ENCODE measurements around the gene CANX. TPM values are rescaled to one million over a fixed set of nuclear protein-coding genes. Genes with fewer than 3 reads are reported as not detected.
"Not testable (repeated sequence)": the region's sequence is repeated elsewhere in the genome, so short reads cannot be mapped to it uniquely, and the experiment has no call there.

CANX gene
- 100 to 1,000 TPM; 389 to 615 TPM for total RNA-seq
- polyA plus RNA-seq (2013, experiment 1 of 2) = 314 TPM
- polyA plus RNA-seq (2013, experiment 2 of 2) = 288 TPM
- long read RNA-seq, experiment 1, full-length matches to known transcripts = 2 of 133 reads
- long read RNA-seq, experiment 1, partial matches to known transcripts = 63 of 133 reads
- long read RNA-seq, experiment 1, other reads (novel, unspliced or antisense) = 68 of 133 reads
- long read RNA-seq, experiment 2, full-length matches to known transcripts = 771 of 922 reads
- long read RNA-seq, experiment 2, partial matches to known transcripts = 82 of 922 reads
- long read RNA-seq, experiment 2, other reads (novel, unspliced or antisense) = 69 of 922 reads
- long read RNA-seq, experiment 3, full-length matches to known transcripts = 2,842 of 3,131 reads
- long read RNA-seq, experiment 3, partial matches to known transcripts = 127 of 3,131 reads
- long read RNA-seq, experiment 3, other reads (novel, unspliced or antisense) = 162 of 3,131 reads
- long read RNA-seq, experiment 4, full-length matches to known transcripts = 55 of 186 reads
- long read RNA-seq, experiment 4, partial matches to known transcripts = 37 of 186 reads
- long read RNA-seq, experiment 4, other reads (novel, unspliced or antisense) = 94 of 186 reads

DNA sequence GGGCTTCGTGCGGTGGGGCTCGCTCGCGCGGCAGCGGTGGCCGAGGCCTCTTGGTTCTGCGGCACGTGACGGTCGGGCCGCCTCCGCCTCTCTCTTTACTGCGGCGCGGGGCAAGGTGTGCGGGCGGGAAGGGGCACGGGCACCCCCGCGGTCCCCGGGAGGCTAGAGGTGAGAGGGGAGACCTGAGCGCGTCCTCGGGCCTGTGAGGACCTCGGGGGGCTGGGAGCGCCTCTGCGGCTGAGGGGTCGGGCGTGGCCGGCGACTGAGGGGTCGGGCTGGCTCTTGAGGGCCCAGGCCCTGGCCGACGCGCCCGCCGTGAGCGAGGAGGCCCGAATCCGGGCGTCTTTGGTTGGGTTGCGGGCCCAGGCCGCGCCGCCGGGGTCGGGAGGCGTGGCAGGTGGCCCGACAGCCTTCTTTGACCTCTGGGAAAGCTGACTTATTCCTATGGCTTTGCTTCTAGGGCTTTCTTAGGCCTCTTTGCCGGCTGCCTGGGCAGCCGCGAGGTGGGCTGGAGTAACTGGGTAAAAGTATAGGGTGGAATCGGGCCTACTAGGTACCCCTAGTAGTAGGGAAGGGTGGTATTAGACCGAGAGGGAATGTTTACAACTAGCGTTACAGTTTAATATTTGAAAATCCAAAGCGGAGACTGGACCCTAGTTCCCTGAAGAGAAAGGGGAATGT is at the start of gene CANX:
TSS of gene CANX (plus strand) at position 33 of the 681 bp plus-strand sequence. CDS start 6,715 bp downstream, outside the sequence.
- Histone ChIP-seq H3K4me1 (ENCODE audit: control insufficient read depth, insufficient read depth, low read length) (no peaks in the 10 kb centered on the region), H3K9ac (ENCODE audit: extremely low read depth, low read length, poor library complexity, severe bottlenecking) (peak within 1 kb of the TSS; percentile 98), H3K36me3 (ENCODE audit: control insufficient read depth, insufficient read depth, low read length) (peaks cover 37% of the 10 kb centered on the region), H3K27me3 (ENCODE audit: control insufficient read depth, insufficient read depth, low read length, poor library complexity, severe bottlenecking) (no peaks in the 10 kb centered on the region), H3K27ac (ENCODE audit: low read depth, low read length) (peak within 1 kb of the TSS; percentile 97), H3K4me3 (ENCODE audit: low read length) (peak within 1 kb of the TSS; percentile 99), H3K9me3 (ENCODE audit: control insufficient read depth, low read length) (no peaks in the 10 kb centered on the region)
- WGBS, 2 experiments (ENCODE audit: insufficient coverage in 1 of 2, insufficient read length in 1 of 2) = 0% methylated on average over 17 to 58 of the region's 58 CpGs
- peaks cover 34% of the 10 kb centered on the region for H3K36me3 Mint-ChIP-seq (ENCODE audit: low read depth)
- TF ChIP-seq, protein P1, sequence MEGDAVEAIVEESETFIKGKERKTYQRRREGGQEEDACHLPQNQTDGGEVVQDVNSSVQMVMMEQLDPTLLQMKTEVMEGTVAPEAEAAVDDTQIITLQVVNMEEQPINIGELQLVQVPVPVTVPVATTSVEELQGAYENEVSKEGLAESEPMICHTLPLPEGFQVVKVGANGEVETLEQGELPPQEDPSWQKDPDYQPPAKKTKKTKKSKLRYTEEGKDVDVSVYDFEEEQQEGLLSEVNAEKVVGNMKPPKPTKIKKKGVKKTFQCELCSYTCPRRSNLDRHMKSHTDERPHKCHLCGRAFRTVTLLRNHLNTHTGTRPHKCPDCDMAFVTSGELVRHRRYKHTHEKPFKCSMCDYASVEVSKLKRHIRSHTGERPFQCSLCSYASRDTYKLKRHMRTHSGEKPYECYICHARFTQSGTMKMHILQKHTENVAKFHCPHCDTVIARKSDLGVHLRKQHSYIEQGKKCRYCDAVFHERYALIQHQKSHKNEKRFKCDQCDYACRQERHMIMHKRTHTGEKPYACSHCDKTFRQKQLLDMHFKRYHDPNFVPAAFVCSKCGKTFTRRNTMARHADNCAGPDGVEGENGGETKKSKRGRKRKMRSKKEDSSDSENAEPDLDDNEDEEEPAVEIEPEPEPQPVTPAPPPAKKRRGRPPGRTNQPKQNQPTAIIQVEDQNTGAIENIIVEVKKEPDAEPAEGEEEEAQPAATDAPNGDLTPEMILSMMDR (conservative IDR thresholded peaks at IDR 0.05) = no peak
- peak within 1 kb of the TSS; percentile 97 for H3K4me3 Mint-ChIP-seq
- DNase-seq = no peak
- no peaks in the 10 kb centered on the region for H3K9me3 Mint-ChIP-seq
- H3K27me3 Mint-ChIP-seq (ENCODE audit: insufficient read depth) = peaks cover 1% of the 10 kb centered on the region
- H3K27ac Mint-ChIP-seq = peak within 1 kb of the TSS; percentile 100
- H3K4me1 Mint-ChIP-seq = peaks cover 10% of the 10 kb centered on the region

DNA sequence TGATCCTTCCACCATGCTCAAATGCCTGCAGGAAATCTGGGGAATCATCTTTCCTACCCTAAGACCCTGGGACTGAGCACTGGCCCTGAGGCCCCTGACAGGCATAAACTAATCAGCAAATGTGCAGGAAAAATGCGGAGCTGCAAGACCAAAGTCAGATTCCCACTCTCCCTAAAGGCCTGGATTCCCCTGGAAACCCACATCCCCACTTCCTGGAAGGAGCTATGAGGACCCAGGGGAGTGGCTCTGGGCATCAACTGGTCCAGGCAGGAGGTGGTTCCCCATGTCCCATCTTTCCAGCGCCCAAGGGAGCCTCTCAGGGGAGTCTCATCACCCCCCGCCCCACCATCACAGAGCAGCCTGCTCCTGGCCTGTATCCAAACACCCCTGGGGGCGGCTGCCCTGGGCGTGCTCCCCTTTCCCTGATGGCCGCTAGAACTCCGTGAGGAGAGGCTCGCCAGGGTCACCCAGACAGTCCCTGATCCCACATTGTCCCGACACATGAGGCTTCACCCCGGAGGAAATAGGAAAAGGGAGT is 49.5 kb upstream of the CANX start:
- not testable (repeated sequence) for H3K27me3 ChIP-seq (ENCODE audit: control insufficient read depth, insufficient read depth, low read length, poor library complexity, severe bottlenecking); H3K27ac ChIP-seq (ENCODE audit: low read depth, low read length); DNase-seq; H3K9me3 ChIP-seq (ENCODE audit: control insufficient read depth, low read length); H3K36me3 Mint-ChIP-seq (ENCODE audit: low read depth); H3K4me1 Mint-ChIP-seq; H3K4me3 ChIP-seq (ENCODE audit: low read length); H3K9ac ChIP-seq (ENCODE audit: extremely low read depth, low read length, poor library complexity, severe bottlenecking); H3K27ac Mint-ChIP-seq; H3K36me3 ChIP-seq (ENCODE audit: control insufficient read depth, insufficient read depth, low read length); H3K9me3 Mint-ChIP-seq; H3K4me1 ChIP-seq (ENCODE audit: control insufficient read depth, insufficient read depth, low read length); H3K4me3 Mint-ChIP-seq
- peaks cover 12% of the 10 kb centered on the region for H3K27me3 Mint-ChIP-seq (ENCODE audit: insufficient read depth)
- 82 to 84% methylated on average over 4 to 7 of the region's 10 CpGs for WGBS, 2 experiments (ENCODE audit: insufficient coverage in 1 of 2, insufficient read length in 1 of 2)

DNA sequence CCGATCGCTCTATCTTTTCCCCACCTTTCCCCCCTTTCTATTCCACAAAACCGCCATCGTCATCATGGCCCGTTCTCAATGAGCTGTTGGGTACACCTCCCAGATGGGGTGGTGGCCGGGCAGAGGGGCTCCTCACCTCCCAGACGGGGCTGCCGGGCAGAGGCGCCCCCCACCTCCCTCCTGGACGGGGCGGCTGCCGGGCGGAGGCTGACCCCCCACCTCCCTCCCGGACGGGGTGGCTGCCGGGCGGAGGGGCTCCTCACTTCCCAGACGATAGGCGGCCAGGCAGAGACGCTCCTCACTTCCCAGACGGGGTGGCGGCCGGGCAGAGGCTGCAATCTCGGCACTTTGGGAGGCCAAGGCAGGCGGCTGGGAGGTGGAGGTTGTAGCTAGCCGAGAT is 48.5 kb upstream of the CANX start:
- H3K9ac ChIP-seq (ENCODE audit: extremely low read depth, low read length, poor library complexity, severe bottlenecking); H3K9me3 Mint-ChIP-seq; H3K4me1 ChIP-seq (ENCODE audit: control insufficient read depth, insufficient read depth, low read length); H3K4me3 Mint-ChIP-seq; H3K27me3 ChIP-seq (ENCODE audit: control insufficient read depth, insufficient read depth, low read length, poor library complexity, severe bottlenecking); H3K27ac ChIP-seq (ENCODE audit: low read depth, low read length); H3K4me3 ChIP-seq (ENCODE audit: low read length); H3K4me1 Mint-ChIP-seq; H3K9me3 ChIP-seq (ENCODE audit: control insufficient read depth, low read length); H3K36me3 Mint-ChIP-seq (ENCODE audit: low read depth); H3K36me3 ChIP-seq (ENCODE audit: control insufficient read depth, insufficient read depth, low read length); H3K27ac Mint-ChIP-seq; DNase-seq: not testable (repeated sequence)
- WGBS, 2 experiments (ENCODE audit: insufficient coverage in 1 of 2, insufficient read length in 1 of 2) = 94% methylated on average over 14 of the region's 26 CpGs; no CpG with 5 or more reads in 1 of the 2 experiments
- H3K27me3 Mint-ChIP-seq (ENCODE audit: insufficient read depth) = peaks cover 12% of the 10 kb centered on the region

- DNase-seq; H3K27me3 ChIP-seq (ENCODE audit: control insufficient read depth, insufficient read depth, low read length, poor library complexity, severe bottlenecking); H3K4me3 Mint-ChIP-seq; H3K36me3 Mint-ChIP-seq (ENCODE audit: low read depth); H3K27me3 Mint-ChIP-seq (ENCODE audit: insufficient read depth); H3K36me3 ChIP-seq (ENCODE audit: control insufficient read depth, insufficient read depth, low read length); H3K9me3 Mint-ChIP-seq; H3K27ac Mint-ChIP-seq; H3K9ac ChIP-seq (ENCODE audit: extremely low read depth, low read length, poor library complexity, severe bottlenecking); H3K4me1 ChIP-seq (ENCODE audit: control insufficient read depth, insufficient read depth, low read length); H3K4me3 ChIP-seq (ENCODE audit: low read length); H3K9me3 ChIP-seq (ENCODE audit: control insufficient read depth, low read length); H3K27ac ChIP-seq (ENCODE audit: low read depth, low read length); H3K4me1 Mint-ChIP-seq: not testable (repeated sequence)
- WGBS, 2 experiments (ENCODE audit: insufficient coverage in 1 of 2, insufficient read length in 1 of 2) = 95% methylated on average over 2 of the region's 2 CpGs; no CpG with 5 or more reads in 1 of the 2 experiments
Measured at GRCh38 chr5:179653135-179653534, 45.6 kb upstream of the CANX start.

DNA sequence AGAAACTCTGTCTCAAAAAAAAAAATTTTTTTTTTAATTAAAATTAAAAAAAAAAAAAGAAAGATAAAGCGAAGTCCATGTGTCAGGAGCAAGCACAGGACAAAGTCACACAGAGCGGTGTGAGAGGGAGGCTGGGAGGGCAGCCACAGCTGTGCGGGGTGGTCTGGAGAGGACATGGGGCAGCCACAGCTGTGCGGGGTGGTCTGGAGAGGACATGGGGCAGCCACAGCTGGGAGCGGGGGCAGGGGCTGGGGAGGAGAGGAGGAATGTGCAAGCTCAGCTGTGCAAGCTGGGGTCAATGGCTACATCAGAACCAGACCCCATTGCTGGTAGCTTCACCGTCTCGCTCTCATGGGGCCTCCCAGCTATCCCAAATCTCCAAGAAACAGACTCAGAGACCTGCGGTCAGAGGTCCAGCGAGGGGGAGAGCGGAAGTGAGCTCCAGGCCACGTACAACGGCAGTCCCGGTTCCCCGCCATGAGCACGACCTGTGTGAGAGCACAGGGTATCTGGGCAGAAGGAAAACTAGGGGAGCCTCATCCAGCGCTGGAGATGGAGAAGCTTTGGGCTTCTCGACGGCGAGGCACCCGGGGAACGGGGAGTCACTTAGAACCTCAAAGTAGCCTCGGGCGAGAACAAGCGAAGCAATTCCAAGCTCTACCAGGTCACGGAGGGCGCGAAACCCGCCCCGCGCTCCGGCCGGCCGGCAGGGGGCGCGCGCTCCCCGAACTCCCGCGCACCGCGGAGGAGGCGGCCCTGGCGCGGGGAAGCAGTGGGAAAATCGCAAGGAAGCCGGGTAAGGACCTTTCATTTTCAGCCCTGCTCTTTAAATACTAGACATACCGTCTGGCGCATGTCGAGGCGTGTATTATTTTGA is 41.2 kb upstream of the CANX start:
- not testable (repeated sequence) for H3K27me3 ChIP-seq (ENCODE audit: control insufficient read depth, insufficient read depth, low read length, poor library complexity, severe bottlenecking); H3K36me3 Mint-ChIP-seq (ENCODE audit: low read depth); H3K4me3 ChIP-seq (ENCODE audit: low read length); H3K4me1 Mint-ChIP-seq; H3K27me3 Mint-ChIP-seq (ENCODE audit: insufficient read depth); DNase-seq; H3K4me1 ChIP-seq (ENCODE audit: control insufficient read depth, insufficient read depth, low read length); H3K4me3 Mint-ChIP-seq; H3K9ac ChIP-seq (ENCODE audit: extremely low read depth, low read length, poor library complexity, severe bottlenecking); H3K9me3 ChIP-seq (ENCODE audit: control insufficient read depth, low read length); H3K9me3 Mint-ChIP-seq; H3K27ac ChIP-seq (ENCODE audit: low read depth, low read length); H3K27ac Mint-ChIP-seq; H3K36me3 ChIP-seq (ENCODE audit: control insufficient read depth, insufficient read depth, low read length)
- whole genome bisulfite sequencing, 2 experiments (ENCODE audit: insufficient coverage in 1 of 2, insufficient read length in 1 of 2) = 40% methylated on average over 7 of the region's 50 CpGs; no CpG with 5 or more reads in 1 of the 2 experiments

Measured in endodermal cell (in vitro differentiated cells).